Adrenal gland (tissue), 12 donors: ENCODE results near the gene GXYLT2. TPM values are rescaled to one million over a fixed set of nuclear protein-coding genes. Genes with fewer than 3 reads are reported as not detected.

Source experiments
- DNase-seq, 7 donors: peaks; one replicate each; pipeline ENCODE4 v3.0.0-alpha.2; 2019 to 2020
- H3K27ac ChIP-seq, 5 donors: fragments of 200-600 bp; sonication (generic) in 4 of 5; 1 replicate in 3 of 5; 2 replicates in 2 of 5; pipeline versions ENCODE4 v1.5.1 to v1.8.0; 2016 to 2020; ENCODE audit warnings: mild to moderate bottlenecking in 1 of 5
- H3K27me3 ChIP-seq: fragments of 200-600 bp; 2 replicates; pipeline ENCODE4 v1.8.0; 2021
- H3K36me3 ChIP-seq, 2 donors: fragments of 200-600 bp; replicated peaks in 1 of 2; 1 replicate in 1 of 2; 2 replicates in 1 of 2; pipeline versions ENCODE4 v1.5.1 to v1.8.0; 2018 to 2022
- H3K4me1 ChIP-seq, 2 donors: fragments of 200-600 bp; replicated peaks in 1 of 2; 1 replicate in 1 of 2; 2 replicates in 1 of 2; pipeline versions ENCODE4 v1.5.1 to v1.8.0; 2018 to 2021
- H3K4me3 ChIP-seq, 4 donors: fragments of 200-600 bp; sonication (generic) in 3 of 4; one replicate each; pipeline ENCODE4 v1.5.1; 2016 to 2018
- H3K9me3 ChIP-seq, 3 donors: fragments of 200-600 bp; sonication (generic) in 1 of 3; replicated peaks in 1 of 3; 1 replicate in 2 of 3; 2 replicates in 1 of 3; pipeline versions ENCODE4 v1.5.1 to v1.8.0; 2016 to 2021
- POLR2A ChIP-seq, 2 donors: fragments of 450-650 bp; IDR thresholded peaks; one replicate each; pipeline ENCODE4 v1.6.1; 2017; ENCODE audit warnings: antibody characterized with exemption in 2 of 2, mild to moderate bottlenecking in 2 of 2, moderate library complexity in 1 of 2
- WGBS, 4 donors: extraction: QIAGEN DNeasy Blood & Tissue Kit in 2 of 4; methylation state at CpG; one replicate each; pipeline versions ENCODE4 v1.1.5 to v1.1.7; 2013 to 2017; 5-methylcytosine and 5-hydroxymethylcytosine counted together
- intact Hi-C, 2 donors: fragments of 100-400 bp; cut with DNase I; formaldehyde crosslinking; loops; one replicate each; pipeline versions ENCODE4 v1.14.1 to v1.15.0; 2022 to 2023
- polyA plus RNA-seq, 3 donors: library from polyadenylated mRNA; stranded (reverse); fragments of 200-250 nt in 2 of 3; fragments of 350-450 nt in 1 of 3; fragmentation: Illumina TruSeq in 1 of 3; extraction: RNeasy Lipid Tissue Mini Kit (QIAGEN cat#74804) in 1 of 3; gene quantifications; one replicate each; pipeline ENCODE4 v1.2.3, GENCODE V29; 2013 to 2014
- total RNA-seq, 9 donors: library from RNA; depleted of rRNA in 4 of 9; stranded (reverse); fragments of >200 nt in 4 of 9; fragments of 120-200 nt in 1 of 9; fragmentation: NEBNext Ultra II Directional in 1 of 9; extraction: Animal tissue kit (Norgen Biotek cat#: 25700) in 1 of 9; gene quantifications; one replicate each; pipeline versions ENCODE4 v1.1.0 to v1.2.4, GENCODE V29; 2013 to 2023
- TF ChIP-seq, protein P1 (sequence below), 6 experiments: fragments of 450-650 bp in 4 of 6; fragments of 200-600 bp in 2 of 6; sonication (generic) in 1 of 6; IDR thresholded peaks; 1 replicate in 5 of 6; 2 replicates in 1 of 6; pipeline versions ENCODE4 v1.5.1 to v1.8.0; 2016 to 2021; ENCODE audit warnings: antibody characterized with exemption in 6 of 6, mild to moderate bottlenecking in 2 of 6, moderate library complexity in 1 of 6
- donor health status: healthy with polysubstance abuse.
- donor health status: Bipolar disorder and iron deficiency.
- donor health status: DM: yes; HTN: yes; CAD: no.
- donor health status: DM: no; HTN: no; CAD: no.
- donor health status: DM: no; HTN: no; CAD: no.
- donor health status: DM: yes; HTN: yes; CAD: no.

Gene GXYLT2
- total and polyA plus RNA-seq, 12 donors, result 1.9 to 32.5 (median 16.5) TPM

DNA sequence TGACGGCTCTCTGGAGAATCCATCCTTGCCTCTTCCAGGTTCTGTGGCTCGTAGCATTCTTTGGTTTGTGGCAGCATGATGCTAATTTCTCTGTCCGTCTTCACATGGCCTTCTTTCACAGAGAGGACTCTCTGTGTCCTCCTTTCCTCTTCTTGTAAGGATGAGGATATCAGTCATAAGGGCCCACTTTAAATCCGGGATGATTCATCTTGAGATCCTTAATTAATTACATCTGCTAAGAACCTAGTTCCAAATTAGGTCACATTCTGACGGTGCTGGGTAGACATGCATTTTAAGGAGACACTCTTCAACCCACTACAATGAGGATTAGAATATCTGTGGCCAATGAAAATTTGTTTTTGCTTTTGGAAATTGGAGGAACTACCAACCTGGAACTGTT lies 15.7 kb upstream of the GXYLT2 start:
- Histone ChIP-seq H3K4me1 (no peaks in the 10 kb centered on the region), H3K4me3 (no peak overlapping the region), H3K27me3 (no peaks in the 10 kb centered on the region), H3K9me3 (no peaks in the 10 kb centered on the region), H3K27ac (no peak overlapping the region), H3K36me3 (no peaks in the 10 kb centered on the region)
- no peak for TF ChIP-seq POLR2A (IDR thresholded peaks at IDR 0.05)
- TF ChIP-seq, protein P1, sequence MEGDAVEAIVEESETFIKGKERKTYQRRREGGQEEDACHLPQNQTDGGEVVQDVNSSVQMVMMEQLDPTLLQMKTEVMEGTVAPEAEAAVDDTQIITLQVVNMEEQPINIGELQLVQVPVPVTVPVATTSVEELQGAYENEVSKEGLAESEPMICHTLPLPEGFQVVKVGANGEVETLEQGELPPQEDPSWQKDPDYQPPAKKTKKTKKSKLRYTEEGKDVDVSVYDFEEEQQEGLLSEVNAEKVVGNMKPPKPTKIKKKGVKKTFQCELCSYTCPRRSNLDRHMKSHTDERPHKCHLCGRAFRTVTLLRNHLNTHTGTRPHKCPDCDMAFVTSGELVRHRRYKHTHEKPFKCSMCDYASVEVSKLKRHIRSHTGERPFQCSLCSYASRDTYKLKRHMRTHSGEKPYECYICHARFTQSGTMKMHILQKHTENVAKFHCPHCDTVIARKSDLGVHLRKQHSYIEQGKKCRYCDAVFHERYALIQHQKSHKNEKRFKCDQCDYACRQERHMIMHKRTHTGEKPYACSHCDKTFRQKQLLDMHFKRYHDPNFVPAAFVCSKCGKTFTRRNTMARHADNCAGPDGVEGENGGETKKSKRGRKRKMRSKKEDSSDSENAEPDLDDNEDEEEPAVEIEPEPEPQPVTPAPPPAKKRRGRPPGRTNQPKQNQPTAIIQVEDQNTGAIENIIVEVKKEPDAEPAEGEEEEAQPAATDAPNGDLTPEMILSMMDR (IDR thresholded peaks at IDR 0.05), result no peak
- WGBS, 4 donors, result 63 to 76% (median 74%) methylated on average over 5 of the region's 5 CpGs
- DNase-seq, result no peak
- intact Hi-C loops, result no loop called here

- H3K27ac ChIP-seq, result peak overlapping the region in 3 of 5 donors; percentile 34 to 87 (median 73)
- no peaks in the 10 kb centered on the region for H3K36me3 ChIP-seq
- TF ChIP-seq, protein P1 (IDR thresholded peaks at IDR 0.05), result no peak
- no peak for TF ChIP-seq POLR2A (IDR thresholded peaks at IDR 0.05)
- 2% methylated on average over 7 of the region's 7 CpGs for WGBS, 4 donors
- H3K27me3 ChIP-seq, result no peaks in the 10 kb centered on the region
- peak in 1 of 7 donors; percentile 7 for DNase-seq
- H3K4me3 ChIP-seq, result peak overlapping the region in 3 of 4 donors; percentile 11 to 67 (median 22)
- peaks cover 20 to 25% of the 10 kb centered on the region in 2 donors for H3K4me1 ChIP-seq
- H3K9me3 ChIP-seq, result no peaks in the 10 kb centered on the region
- intact Hi-C loops, result no loop called here
Observed at GRCh38 chr3:72887343-72887704, 522 bp upstream of the GXYLT2 start.

DNA sequence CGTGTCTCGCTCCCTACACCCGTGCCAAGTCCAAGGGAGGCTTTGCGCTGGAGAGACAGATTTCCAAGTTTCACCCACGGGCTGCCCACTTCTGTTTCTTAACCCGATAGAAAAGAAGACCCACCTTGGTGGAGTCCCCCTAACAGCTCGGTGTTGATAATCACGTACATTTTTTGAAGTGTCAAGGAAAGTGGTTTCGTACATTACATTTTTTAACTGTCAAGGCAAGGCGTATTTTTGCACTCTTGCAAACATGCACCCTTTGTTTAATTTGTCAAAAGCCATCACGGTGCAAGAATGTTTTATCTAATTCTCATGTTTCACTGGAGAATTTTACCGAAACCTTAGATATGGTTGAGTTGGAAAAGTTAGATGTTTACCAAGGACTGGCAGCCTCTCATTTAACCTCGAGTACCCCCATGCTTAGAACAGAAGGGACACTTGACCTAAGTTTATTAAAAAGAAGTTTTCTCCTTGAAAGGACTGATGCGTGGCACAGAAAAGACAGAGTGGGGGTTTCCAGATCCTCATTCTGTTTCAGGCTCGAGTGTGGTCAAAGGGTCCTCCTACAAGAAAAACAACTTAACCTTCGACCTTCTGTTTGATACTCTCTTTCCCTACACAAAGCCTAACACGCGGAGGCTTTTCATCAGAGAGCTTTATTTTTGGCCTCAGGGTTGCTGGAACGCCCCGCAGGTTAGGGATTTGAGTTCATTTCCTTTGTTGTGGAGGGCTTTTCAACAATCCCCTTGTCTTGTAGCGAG lies 882 bp downstream of the GXYLT2 start:
- Histone ChIP-seq H3K27ac (peak overlapping the region in 3 of 5 donors; percentile 39 to 87 (median 73)), H3K9me3 (no peaks in the 10 kb centered on the region), H3K27me3 (no peaks in the 10 kb centered on the region), H3K4me1 (peaks cover 20 to 29% of the 10 kb centered on the region in 2 donors), H3K4me3 (peak overlapping the region in 2 of 4 donors; percentile 33 to 67), H3K36me3 (no peaks in the 10 kb centered on the region)
- WGBS, 4 donors, result 10 to 11% (median 10%) methylated on average over 16 to 21 of the region's 21 CpGs
- intact Hi-C loops, result no loop called here
- peak in 4 of 7 donors; percentile 48 to 64 (median 50) for DNase-seq
- TF ChIP-seq POLR2A (IDR thresholded peaks at IDR 0.05), result no peak
- TF ChIP-seq, protein P1 (IDR thresholded peaks at IDR 0.05), result no peak

DNA sequence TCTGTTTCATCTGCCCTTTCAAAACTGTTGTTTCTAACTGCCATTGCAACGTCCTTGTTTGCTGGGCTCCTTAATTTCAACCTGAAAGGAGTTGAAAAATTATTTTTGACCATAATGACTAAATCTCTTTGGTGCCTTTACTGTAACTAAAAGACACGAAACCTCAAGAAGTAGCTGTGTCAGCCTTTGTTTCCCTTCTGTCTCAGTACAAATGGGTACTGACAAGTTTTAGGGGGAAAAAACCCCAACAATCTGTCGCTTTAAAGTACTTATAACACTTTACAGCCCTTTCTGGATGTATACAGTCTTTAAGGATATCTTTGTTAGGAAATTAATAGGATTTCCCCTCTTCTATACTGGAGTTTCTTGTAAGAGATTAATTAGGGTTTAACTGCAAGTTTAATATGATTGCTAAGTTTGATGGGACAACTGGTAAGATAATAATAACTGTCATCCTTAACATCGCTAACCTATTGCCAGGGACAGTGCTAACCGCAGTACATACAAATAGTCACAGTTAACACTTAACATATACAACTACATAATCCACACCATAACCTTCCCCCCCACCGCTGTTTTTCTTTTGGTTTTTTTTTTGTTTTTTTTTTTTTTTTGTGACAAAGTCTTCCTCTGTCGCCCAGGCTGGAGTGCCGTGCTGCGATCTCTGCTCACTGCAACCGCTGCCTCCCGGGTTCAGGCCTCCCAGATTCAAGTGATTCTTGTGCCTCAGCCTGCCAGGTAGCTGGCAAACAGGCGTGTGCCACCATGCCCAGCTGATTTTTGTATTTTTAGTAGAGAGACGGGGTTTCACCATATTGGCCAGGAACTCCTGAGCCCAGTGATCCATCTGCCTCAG lies 1.7 kb downstream of the GXYLT2 start:
- TF ChIP-seq POLR2A (IDR thresholded peaks at IDR 0.05), result no peak
- TF ChIP-seq, protein P1 (IDR thresholded peaks at IDR 0.05), result no peak
- Histone ChIP-seq H3K4me1 (peaks cover 20 to 29% of the 10 kb centered on the region in 2 donors), H3K9me3 (no peaks in the 10 kb centered on the region), H3K4me3 (peak overlapping the region in 1 of 4 donors; percentile 67), H3K27ac (peak overlapping the region in 3 of 5 donors; percentile 39 to 87 (median 73)), H3K36me3 (no peaks in the 10 kb centered on the region), H3K27me3 (no peaks in the 10 kb centered on the region)
- 75 to 82% (median 80%) methylated on average over 13 of the region's 13 CpGs for WGBS, 4 donors
- DNase-seq, result no peak
- intact Hi-C loops, result no loop called here
